ENCODE data around the gene AP5Z1. TPM values are rescaled to one million over a fixed set of nuclear protein-coding genes. Genes with fewer than 3 reads are reported as not detected.

Gene AP5Z1
- polyA plus RNA-seq, 6 donors from 2014 or later, result 27.8 to 52.3 (median 37.3) TPM

GRCh38 chr7:4749363-4749762 is 26.1 kb upstream of the AP5Z1 start:
- H3K4me3 Mint-ChIP-seq, result peak overlapping the region in 2 of 8 donors; percentile 13 to 28
- no peak for ATAC-seq (ENCODE audit: low read depth in 2 of 2)
- DNase-seq, result no peak
- no peaks in the 10 kb centered on the region for H3K9me3 Mint-ChIP-seq
- H3K27ac Mint-ChIP-seq, result peak overlapping the region in 2 of 6 donors; percentile 80 to 89
- peaks cover 31 to 47% (median 38%) of the 10 kb centered on the region in 3 donors for H3K4me1 Mint-ChIP-seq
- H3K36me3 Mint-ChIP-seq, result peaks cover 6 to 17% of the 10 kb centered on the region in 2 donors
- H3K27me3 Mint-ChIP-seq, result no peaks in the 10 kb centered on the region

GRCh38 chr7:4749798-4750197 is 25.6 kb upstream of the AP5Z1 start:
- Mint-ChIP-seq H3K9me3 (no peaks in the 10 kb centered on the region), H3K4me3 (peak overlapping the region in 1 of 8 donors; percentile 51), H3K4me1 (peaks cover 27 to 42% (median 35%) of the 10 kb centered on the region in 3 donors), H3K27me3 (no peaks in the 10 kb centered on the region), H3K36me3 (peaks cover 6 to 17% of the 10 kb centered on the region in 2 donors), H3K27ac (no peak overlapping the region)
- DNase-seq (no peak), ATAC-seq (ENCODE audit: low read depth in 2 of 2) (no peak)

- DNase-seq (no peak), ATAC-seq (ENCODE audit: low read depth in 2 of 2) (no peak)
- H3K9me3 Mint-ChIP-seq, result no peaks in the 10 kb centered on the region
- peaks cover 10 to 26% (median 22%) of the 10 kb centered on the region in 3 donors for H3K4me1 Mint-ChIP-seq
- H3K36me3 Mint-ChIP-seq, result peaks cover 6 to 17% of the 10 kb centered on the region in 2 donors
- H3K27me3 Mint-ChIP-seq, result no peaks in the 10 kb centered on the region
- H3K4me3 Mint-ChIP-seq, result no peak overlapping the region
- H3K27ac Mint-ChIP-seq, result no peak overlapping the region
Observed at GRCh38 chr7:4751398-4751947, 23.9 kb upstream of the AP5Z1 start.

- Mint-ChIP-seq H3K27me3 (no peaks in the 10 kb centered on the region), H3K4me1 (peaks cover 0 to 14% (median 8%) of the 10 kb centered on the region in 3 donors), H3K27ac (no peak overlapping the region), H3K9me3 (no peaks in the 10 kb centered on the region), H3K36me3 (peaks cover 0 to 5% of the 10 kb centered on the region in 2 donors), H3K4me3 (no peak overlapping the region)
- DNase-seq (peak; percentile 66), ATAC-seq (ENCODE audit: low read depth in 2 of 2) (peak; percentile 94 to 97)
Observed at GRCh38 chr7:4753598-4754432, 21.6 kb upstream of the AP5Z1 start.

- ATAC-seq (ENCODE audit: low read depth in 2 of 2) (no peak), DNase-seq (no peak)
- Mint-ChIP-seq H3K4me1 (peaks cover 0 to 10% (median 3%) of the 10 kb centered on the region in 3 donors), H3K9me3 (no peaks in the 10 kb centered on the region), H3K27ac (peak overlapping the region in 2 of 6 donors; percentile 16 to 27), H3K27me3 (no peaks in the 10 kb centered on the region), H3K4me3 (peak overlapping the region in 1 of 8 donors; percentile 44), H3K36me3 (no peaks in the 10 kb centered on the region)
Observed at GRCh38 chr7:4754433-4755010, 20.9 kb upstream of the AP5Z1 start.

- H3K4me1 Mint-ChIP-seq, result peaks cover 0 to 10% (median 3%) of the 10 kb centered on the region in 3 donors
- H3K27ac Mint-ChIP-seq, result no peak overlapping the region
- ATAC-seq (ENCODE audit: low read depth in 2 of 2) (no peak), DNase-seq (no peak)
- peaks cover 0 to 3% of the 10 kb centered on the region in 2 donors for H3K36me3 Mint-ChIP-seq
- H3K4me3 Mint-ChIP-seq, result peak overlapping the region in 1 of 8 donors; percentile 44
- no peaks in the 10 kb centered on the region for H3K27me3 Mint-ChIP-seq
- H3K9me3 Mint-ChIP-seq, result no peaks in the 10 kb centered on the region
Observed at GRCh38 chr7:4755045-4755444, 20.4 kb upstream of the AP5Z1 start.

GRCh38 chr7:4758111-4758510 is 17.3 kb upstream of the AP5Z1 start:
- ATAC-seq (ENCODE audit: low read depth in 2 of 2) (no peak), DNase-seq (no peak)
- Mint-ChIP-seq H3K27ac (no peak overlapping the region), H3K9me3 (no peaks in the 10 kb centered on the region), H3K36me3 (peaks cover 0 to 5% of the 10 kb centered on the region in 2 donors), H3K4me3 (no peak overlapping the region), H3K4me1 (peaks cover 0 to 3% (median 3%) of the 10 kb centered on the region in 3 donors), H3K27me3 (no peaks in the 10 kb centered on the region)

GRCh38 chr7:4758791-4759190 is 16.6 kb upstream of the AP5Z1 start:
- DNase-seq (no peak), ATAC-seq (ENCODE audit: low read depth in 2 of 2) (no peak)
- H3K27ac Mint-ChIP-seq, result no peak overlapping the region
- no peaks in the 10 kb centered on the region for H3K9me3 Mint-ChIP-seq
- peaks cover 0 to 2% (median 0%) of the 10 kb centered on the region in 3 donors for H3K4me1 Mint-ChIP-seq
- H3K27me3 Mint-ChIP-seq, result no peaks in the 10 kb centered on the region
- no peak overlapping the region for H3K4me3 Mint-ChIP-seq
- peaks cover 0 to 5% of the 10 kb centered on the region in 2 donors for H3K36me3 Mint-ChIP-seq

- no peak for ATAC-seq (ENCODE audit: low read depth in 2 of 2)
- no peak for DNase-seq
- Mint-ChIP-seq H3K27ac (no peak overlapping the region), H3K4me1 (no peaks in the 10 kb centered on the region), H3K4me3 (no peak overlapping the region), H3K9me3 (no peaks in the 10 kb centered on the region), H3K27me3 (no peaks in the 10 kb centered on the region), H3K36me3 (peaks cover 0 to 5% of the 10 kb centered on the region in 2 donors)
Observed at GRCh38 chr7:4759211-4759610, 16.2 kb upstream of the AP5Z1 start.

- H3K4me3 Mint-ChIP-seq, result no peak overlapping the region
- H3K4me1 Mint-ChIP-seq, result no peaks in the 10 kb centered on the region
- H3K9me3 Mint-ChIP-seq, result no peaks in the 10 kb centered on the region
- DNase-seq (no peak), ATAC-seq (ENCODE audit: low read depth in 2 of 2) (no peak)
- H3K27ac Mint-ChIP-seq, result no peak overlapping the region
- peaks cover 0 to 5% of the 10 kb centered on the region in 2 donors for H3K36me3 Mint-ChIP-seq
- no peaks in the 10 kb centered on the region for H3K27me3 Mint-ChIP-seq
Observed at GRCh38 chr7:4760952-4761351, 14.5 kb upstream of the AP5Z1 start.

GRCh38 chr7:4762121-4763055 is 13.0 kb upstream of the AP5Z1 start:
- Mint-ChIP-seq H3K36me3 (peaks cover 0 to 5% of the 10 kb centered on the region in 2 donors), H3K27me3 (no peaks in the 10 kb centered on the region), H3K27ac (no peak overlapping the region), H3K4me3 (peak overlapping the region in 2 of 8 donors; percentile 9 to 48), H3K4me1 (no peaks in the 10 kb centered on the region), H3K9me3 (no peaks in the 10 kb centered on the region)
- ATAC-seq (ENCODE audit: low read depth in 2 of 2) (no peak), DNase-seq (no peak)

GRCh38 chr7:4763091-4763793 is 12.2 kb upstream of the AP5Z1 start:
- H3K4me1 Mint-ChIP-seq, result no peaks in the 10 kb centered on the region
- no peaks in the 10 kb centered on the region for H3K27me3 Mint-ChIP-seq
- H3K9me3 Mint-ChIP-seq, result no peaks in the 10 kb centered on the region
- H3K4me3 Mint-ChIP-seq, result peak overlapping the region in 1 of 8 donors; percentile 48
- H3K27ac Mint-ChIP-seq, result no peak overlapping the region
- H3K36me3 Mint-ChIP-seq, result peaks cover 0 to 5% of the 10 kb centered on the region in 2 donors
- DNase-seq, result no peak
- no peak for ATAC-seq (ENCODE audit: low read depth in 2 of 2)
